Urothelium cell line (cell line): ENCODE data around the gene OR4F3.
"Not testable (repeated sequence)": the region's sequence is repeated elsewhere in the genome, so short reads cannot be mapped to it uniquely, and the experiment has no call there.

Experiments used
- DNase-seq: peaks from one replicate; pipeline ENCODE4 v3.0.0; 2011; ENCODE audit warnings: low spot score, mixed read lengths
- FAIRE-seq: peaks from 2 replicates; lab custom pipeline; 2011; peaks lifted over from hg19 to GRCh38; lab: Jason Lieb, UNC

OR4F3 gene

GRCh38 chr5:181366968-181367367 lies at the start of gene OR4F3:
Gene OR4F3, plus strand, starts transcription at chr5:181367268.
- FAIRE-seq, DNase-seq: not testable (repeated sequence)
